Upper lobe of left lung (tissue), 6 donors: ENCODE results near the gene FGF9. TPM values are rescaled to one million over a fixed set of nuclear protein-coding genes. Genes with fewer than 3 reads are reported as not detected.

Experiments used
- ATAC-seq, 2 donors: fragments of 200-7000 bp; cut with Tn5 transposase; one replicate each; pipeline ENCODE4 v1.9.1; 2022; ENCODE audit warnings: mild to moderate bottlenecking in 2 of 2, moderate library complexity in 2 of 2; ENCODE audit not compliant: low FRiP score in 2 of 2
- DNase-seq, 2 donors: peaks; one replicate each; pipeline ENCODE4 v3.0.0-alpha.2; 2019 to 2020
- H3K27ac ChIP-seq, 4 donors: fragments of 200-600 bp; sonication (generic); one replicate each; pipeline ENCODE4 v1.5.1; 2016 to 2019
- H3K27me3 ChIP-seq, 4 donors: fragments of 200-600 bp; sonication (generic); one replicate each; pipeline ENCODE4 v1.5.1; 2017 to 2019
- H3K36me3 ChIP-seq, 4 donors: fragments of 200-600 bp; sonication (generic); one replicate each; pipeline ENCODE4 v1.5.1; 2016 to 2019
- H3K4me1 ChIP-seq, 4 donors: fragments of 200-600 bp; sonication (generic); one replicate each; pipeline ENCODE4 v1.5.1; 2018 to 2019
- H3K4me3 ChIP-seq, 4 donors: fragments of 200-600 bp; sonication (generic); one replicate each; pipeline ENCODE4 v1.5.1; 2017 to 2019; ENCODE audit warnings: mild to moderate bottlenecking in 2 of 4, moderate library complexity in 1 of 4
- H3K9me3 ChIP-seq, 4 donors: fragments of 200-600 bp; sonication (generic); one replicate each; pipeline ENCODE4 v1.5.1; 2018 to 2019
- CTCF ChIP-seq, 6 experiments: fragments of 450-650 bp in 4 of 6; fragments of 200-600 bp in 2 of 6; sonication (generic) in 2 of 6; IDR thresholded peaks; one replicate each; pipeline ENCODE4 v1.5.1; 2016 to 2019; ENCODE audit warnings: antibody characterized with exemption in 6 of 6
- EP300 ChIP-seq, 4 donors: sonication (generic); formaldehyde crosslinking; IDR thresholded peaks; one replicate each; pipeline ENCODE4 v1.5.1; 2017; ENCODE audit warnings: antibody characterized with exemption in 4 of 4, control low read depth in 2 of 4
- POLR2A ChIP-seq, 4 donors: fragments of 450-650 bp; IDR thresholded peaks; one replicate each; pipeline ENCODE4 v1.5.1; 2016 to 2017; ENCODE audit warnings: antibody characterized with exemption in 4 of 4, mild to moderate bottlenecking in 2 of 4
- POLR2AphosphoS5 ChIP-seq, 2 donors: sonication (generic); formaldehyde crosslinking; IDR thresholded peaks; one replicate each; pipeline ENCODE4 v1.5.1; 2017; ENCODE audit warnings: antibody characterized with exemption in 2 of 2
- WGBS, 2 donors: methylation state at CpG; one replicate each; pipeline ENCODE4 v1.1.5; 2017 to 2018; 5-methylcytosine and 5-hydroxymethylcytosine counted together
- total RNA-seq, 6 donors: library from RNA; depleted of rRNA in 4 of 6; stranded (reverse); fragments of >200 nt in 4 of 6; gene quantifications; one replicate each; pipeline versions ENCODE4 v1.1.0 to v1.2.1, GENCODE V29; 2016 to 2021
- donor health status: DM: no; HTN: no; CAD: no; lungs with moderate emphysema.
- donor health status: DM: no; HTN: yes; CAD: no; lungs with severe emphysema.

The FGF9 gene
- total RNA-seq, 6 donors from 2014 or later = 0.11 to 3.6 (median 0.79) TPM; not detected in 1

GRCh38 chr13:21741396-21741979 lies 70.6 kb downstream of the FGF9 start:
- ATAC-seq = no peak
- 92 to 94% methylated on average over 4 of the region's 4 CpGs for WGBS, 2 donors
- TF ChIP-seq EP300 (IDR thresholded peaks at IDR 0.05) = no peak
- TF ChIP-seq POLR2A (IDR thresholded peaks at IDR 0.05) = no peak
- TF ChIP-seq POLR2AphosphoS5 (IDR thresholded peaks at IDR 0.05) = no peak
- no peak for TF ChIP-seq CTCF (IDR thresholded peaks at IDR 0.05)
- DNase-seq = no peak
- no peak overlapping the region for H3K27ac ChIP-seq
- no peaks in the 10 kb centered on the region for H3K9me3 ChIP-seq
- no peaks in the 10 kb centered on the region for H3K36me3 ChIP-seq
- no peak overlapping the region for H3K4me3 ChIP-seq
- no peaks in the 10 kb centered on the region for H3K4me1 ChIP-seq
- no peaks in the 10 kb centered on the region for H3K27me3 ChIP-seq

- Histone ChIP-seq H3K27ac (no peak overlapping the region), H3K4me1 (no peaks in the 10 kb centered on the region), H3K9me3 (no peaks in the 10 kb centered on the region), H3K4me3 (no peak overlapping the region), H3K36me3 (no peaks in the 10 kb centered on the region), H3K27me3 (no peaks in the 10 kb centered on the region)
- DNase-seq = no peak
- TF ChIP-seq EP300 (IDR thresholded peaks at IDR 0.05) (no peak), CTCF (IDR thresholded peaks at IDR 0.05) (no peak), POLR2AphosphoS5 (IDR thresholded peaks at IDR 0.05) (no peak), POLR2A (IDR thresholded peaks at IDR 0.05) (no peak)
- 53 to 59% methylated on average over 7 of the region's 7 CpGs for WGBS, 2 donors
- no peak for ATAC-seq
Measured at GRCh38 chr13:21742096-21742495, 71.2 kb downstream of the FGF9 start.

GRCh38 chr13:21744149-21744548 lies 73.3 kb downstream of the FGF9 start:
- ATAC-seq = no peak
- WGBS, 2 donors = 39 to 46% methylated on average over 3 of the region's 3 CpGs
- no peak for TF ChIP-seq POLR2AphosphoS5 (IDR thresholded peaks at IDR 0.05)

GRCh38 chr13:21745307-21745706 lies 74.4 kb downstream of the FGF9 start:
- no peaks in the 10 kb centered on the region for H3K4me1 ChIP-seq
- no peak for DNase-seq
- no peak overlapping the region for H3K4me3 ChIP-seq
- H3K36me3 ChIP-seq = no peaks in the 10 kb centered on the region
- no peaks in the 10 kb centered on the region for H3K9me3 ChIP-seq
- TF ChIP-seq POLR2A (IDR thresholded peaks at IDR 0.05) = no peak
- no peak for ATAC-seq
- no peak overlapping the region for H3K27ac ChIP-seq
- no peaks in the 10 kb centered on the region for H3K27me3 ChIP-seq

More at GRCh38 chr13:21744149-21744548, 73.3 kb downstream of the FGF9 start:
- no peak overlapping the region for H3K4me3 ChIP-seq
- no peak for DNase-seq
- H3K9me3 ChIP-seq = no peaks in the 10 kb centered on the region
- H3K36me3 ChIP-seq = no peaks in the 10 kb centered on the region
- H3K27ac ChIP-seq = no peak overlapping the region
- no peaks in the 10 kb centered on the region for H3K27me3 ChIP-seq
- H3K4me1 ChIP-seq = no peaks in the 10 kb centered on the region

- H3K36me3 ChIP-seq = no peaks in the 10 kb centered on the region
- WGBS, 2 donors = 41 to 46% methylated on average over 4 of the region's 4 CpGs
- DNase-seq (no peak), ATAC-seq (no peak)
- H3K27me3 ChIP-seq = no peaks in the 10 kb centered on the region
- TF ChIP-seq CTCF (IDR thresholded peaks at IDR 0.05) (no peak), POLR2AphosphoS5 (IDR thresholded peaks at IDR 0.05) (no peak), EP300 (IDR thresholded peaks at IDR 0.05) (no peak), POLR2A (IDR thresholded peaks at IDR 0.05) (no peak)
- H3K4me1 ChIP-seq = no peaks in the 10 kb centered on the region
- no peak overlapping the region for H3K4me3 ChIP-seq
- no peak overlapping the region for H3K27ac ChIP-seq
- no peaks in the 10 kb centered on the region for H3K9me3 ChIP-seq
Measured at GRCh38 chr13:21747456-21747855, 76.6 kb downstream of the FGF9 start.

GRCh38 chr13:21748166-21748565 lies 77.3 kb downstream of the FGF9 start:
- H3K36me3 ChIP-seq = no peaks in the 10 kb centered on the region
- no peak overlapping the region for H3K27ac ChIP-seq
- 82 to 91% methylated on average over 1 of the region's 1 CpG for WGBS, 2 donors
- no peak for DNase-seq
- no peak overlapping the region for H3K4me3 ChIP-seq
- no peaks in the 10 kb centered on the region for H3K9me3 ChIP-seq
- TF ChIP-seq EP300 (IDR thresholded peaks at IDR 0.05) (no peak), POLR2AphosphoS5 (IDR thresholded peaks at IDR 0.05) (no peak), CTCF (IDR thresholded peaks at IDR 0.05) (no peak), POLR2A (IDR thresholded peaks at IDR 0.05) (no peak)
- H3K27me3 ChIP-seq = no peaks in the 10 kb centered on the region
- no peak for ATAC-seq
- no peaks in the 10 kb centered on the region for H3K4me1 ChIP-seq
